NB4 (cell line): ENCODE results near the gene FUCA1.

ENCODE experiments used
- MYC ChIP-seq: IDR thresholded peaks from 2 replicates; pipeline ENCODE4 v1.6.1; 2011; ENCODE audit warnings: low read depth, low read length
- POLR2A ChIP-seq: IDR thresholded peaks from 2 replicates; pipeline ENCODE4 v1.6.1; 2011; ENCODE audit warnings: mild to moderate bottlenecking; ENCODE audit not compliant: insufficient read length; ENCODE audit errors: extremely low read depth
- TF ChIP-seq, protein P1 (sequence below): IDR thresholded peaks from one replicate; pipeline ENCODE4 v1.5.1; 2012; ENCODE audit warnings: low read depth, low read length

GRCh38 chr1:23867895-23868556 is at the start of gene FUCA1:
- TF ChIP-seq, protein P1, sequence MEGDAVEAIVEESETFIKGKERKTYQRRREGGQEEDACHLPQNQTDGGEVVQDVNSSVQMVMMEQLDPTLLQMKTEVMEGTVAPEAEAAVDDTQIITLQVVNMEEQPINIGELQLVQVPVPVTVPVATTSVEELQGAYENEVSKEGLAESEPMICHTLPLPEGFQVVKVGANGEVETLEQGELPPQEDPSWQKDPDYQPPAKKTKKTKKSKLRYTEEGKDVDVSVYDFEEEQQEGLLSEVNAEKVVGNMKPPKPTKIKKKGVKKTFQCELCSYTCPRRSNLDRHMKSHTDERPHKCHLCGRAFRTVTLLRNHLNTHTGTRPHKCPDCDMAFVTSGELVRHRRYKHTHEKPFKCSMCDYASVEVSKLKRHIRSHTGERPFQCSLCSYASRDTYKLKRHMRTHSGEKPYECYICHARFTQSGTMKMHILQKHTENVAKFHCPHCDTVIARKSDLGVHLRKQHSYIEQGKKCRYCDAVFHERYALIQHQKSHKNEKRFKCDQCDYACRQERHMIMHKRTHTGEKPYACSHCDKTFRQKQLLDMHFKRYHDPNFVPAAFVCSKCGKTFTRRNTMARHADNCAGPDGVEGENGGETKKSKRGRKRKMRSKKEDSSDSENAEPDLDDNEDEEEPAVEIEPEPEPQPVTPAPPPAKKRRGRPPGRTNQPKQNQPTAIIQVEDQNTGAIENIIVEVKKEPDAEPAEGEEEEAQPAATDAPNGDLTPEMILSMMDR, result peak; percentile 84
- TF ChIP-seq POLR2A, result no peak
- TF ChIP-seq MYC, result no peak
